Epithelial cell of proximal tubule (primary cell): ENCODE data around the gene SLC37A1. TPM values are rescaled to one million over a fixed set of nuclear protein-coding genes. Genes with fewer than 3 reads are reported as not detected.

Experiments
- DNase-seq: peaks from one replicate; pipeline ENCODE4 v3.0.0-alpha.2; 2011; ENCODE audit warnings: low read depth
- H3K4me3 ChIP-seq: 2 replicates; pipeline ENCODE4 v1.5.1; 2011; ENCODE audit warnings: low read depth, mild to moderate bottlenecking, low read length
- CTCF ChIP-seq: conservative IDR thresholded peaks from 2 replicates; pipeline ENCODE4 v1.5.1; 2012; ENCODE audit warnings: low read depth, mild to moderate bottlenecking, low read length
- total RNA-seq: library from RNA; depleted of rRNA; stranded (reverse); fragments of >200 nt; gene quantifications from 2 replicates; pipeline ENCODE4 v1.2.3, GENCODE V29; 2015

The SLC37A1 gene
- total RNA-seq, 1 donor from 2014 or later: 16.4 TPM

- no peak for DNase-seq
- peak; percentile 64 for TF ChIP-seq CTCF
- H3K4me3 ChIP-seq: no peak overlapping the region
Observed at GRCh38 chr21:42553435-42553834, 39.8 kb downstream of the SLC37A1 start.

- no peak for TF ChIP-seq CTCF
- H3K4me3 ChIP-seq: no peak overlapping the region
- no peak for DNase-seq
Observed at GRCh38 chr21:42554251-42554961, 40.8 kb downstream of the SLC37A1 start.

GRCh38 chr21:42555756-42556438 lies 42.2 kb downstream of the SLC37A1 start:
- no peak for DNase-seq
- TF ChIP-seq CTCF: no peak
- H3K4me3 ChIP-seq: no peak overlapping the region

- H3K4me3 ChIP-seq: no peak overlapping the region
- TF ChIP-seq CTCF: no peak
- no peak for DNase-seq
Observed at GRCh38 chr21:42556476-42556875, 42.8 kb downstream of the SLC37A1 start.

GRCh38 chr21:42556960-42557359 lies 43.3 kb downstream of the SLC37A1 start:
- DNase-seq: no peak
- H3K4me3 ChIP-seq: no peak overlapping the region
- TF ChIP-seq CTCF: no peak

- DNase-seq: no peak
- TF ChIP-seq CTCF: no peak
- H3K4me3 ChIP-seq: no peak overlapping the region
Observed at GRCh38 chr21:42557420-42557819, 43.8 kb downstream of the SLC37A1 start.
